GM19238 (cell line): ENCODE results near the gene IMPDH1.

Experiments
- DNase-seq: peaks from one replicate; pipeline ENCODE4 v3.0.0; 2011; ENCODE audit warnings: low spot score; ENCODE audit not compliant: insufficient read length

The IMPDH1 gene

DNA sequence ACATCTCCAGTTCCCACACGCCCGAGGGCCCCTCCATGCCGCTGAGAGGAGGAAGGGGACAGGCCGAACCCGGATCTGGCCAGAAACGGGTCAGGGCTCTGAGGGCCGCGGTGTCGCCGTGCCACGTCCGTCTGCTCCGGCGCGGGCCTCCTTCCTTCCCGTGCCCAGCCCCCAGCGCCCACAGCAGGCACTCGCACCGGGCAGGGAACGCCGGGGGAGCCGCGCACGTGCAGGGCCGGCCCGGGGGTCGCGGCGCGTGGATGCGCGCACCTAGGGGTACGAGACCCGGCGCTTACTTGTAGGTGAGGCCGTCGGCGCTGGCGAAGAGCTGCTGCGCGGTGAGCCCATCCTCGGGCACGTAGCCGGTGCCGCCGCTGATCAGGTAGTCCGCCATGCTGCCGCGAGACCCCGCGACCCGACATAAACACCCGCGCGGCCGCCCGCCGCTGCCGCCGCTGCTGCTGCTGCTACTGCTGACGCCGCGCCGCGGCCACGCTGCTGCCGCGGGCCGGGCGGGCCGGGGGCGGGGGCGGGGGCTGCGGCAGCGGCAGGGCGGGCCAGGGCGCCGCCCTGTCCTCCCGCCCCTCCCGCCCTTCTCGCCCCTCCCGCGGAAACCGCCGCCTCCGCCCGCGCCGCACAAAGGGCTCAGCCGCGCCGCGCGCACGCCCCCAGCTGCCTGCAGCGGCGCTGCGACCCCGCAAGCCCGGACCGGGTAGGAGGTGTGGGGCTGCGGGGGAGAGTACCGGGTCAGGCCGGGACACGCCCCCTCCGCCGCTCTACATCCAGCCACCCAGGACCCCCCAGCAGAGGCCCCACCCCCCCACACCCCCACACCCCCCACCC is 4.1 kb downstream of the IMPDH1 start:
- DNase-seq, result peak; percentile 74

DNA sequence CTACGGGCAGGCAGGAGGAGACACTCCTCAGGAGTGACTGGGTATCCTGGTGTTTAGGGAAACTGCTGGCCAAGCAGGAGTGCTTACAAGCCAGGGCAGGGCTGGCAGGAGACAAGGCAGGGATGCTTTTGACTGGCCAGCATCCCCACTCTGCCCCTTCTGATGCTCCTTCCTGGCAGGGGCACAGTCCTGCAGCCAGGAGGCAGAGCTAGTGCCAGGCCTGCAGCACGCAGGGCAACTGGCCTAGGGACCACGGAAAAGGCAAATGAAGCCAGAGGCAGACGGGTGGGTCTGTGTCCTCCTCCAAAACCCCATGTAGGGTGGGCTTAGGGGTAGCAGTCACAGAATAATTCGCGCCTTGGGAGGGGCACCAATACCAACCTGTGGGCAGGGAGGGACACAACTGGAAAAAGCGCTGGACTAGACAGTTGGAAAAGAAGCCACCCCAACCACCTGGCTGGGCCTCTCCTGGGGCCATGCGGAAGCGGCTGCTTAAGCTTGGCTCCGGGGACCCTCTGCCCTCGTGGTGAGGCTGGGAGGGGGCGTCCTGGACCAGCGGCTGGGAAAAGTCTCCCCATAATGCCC is 4.8 kb downstream of the IMPDH1 start:
- DNase-seq, result no peak

DNA sequence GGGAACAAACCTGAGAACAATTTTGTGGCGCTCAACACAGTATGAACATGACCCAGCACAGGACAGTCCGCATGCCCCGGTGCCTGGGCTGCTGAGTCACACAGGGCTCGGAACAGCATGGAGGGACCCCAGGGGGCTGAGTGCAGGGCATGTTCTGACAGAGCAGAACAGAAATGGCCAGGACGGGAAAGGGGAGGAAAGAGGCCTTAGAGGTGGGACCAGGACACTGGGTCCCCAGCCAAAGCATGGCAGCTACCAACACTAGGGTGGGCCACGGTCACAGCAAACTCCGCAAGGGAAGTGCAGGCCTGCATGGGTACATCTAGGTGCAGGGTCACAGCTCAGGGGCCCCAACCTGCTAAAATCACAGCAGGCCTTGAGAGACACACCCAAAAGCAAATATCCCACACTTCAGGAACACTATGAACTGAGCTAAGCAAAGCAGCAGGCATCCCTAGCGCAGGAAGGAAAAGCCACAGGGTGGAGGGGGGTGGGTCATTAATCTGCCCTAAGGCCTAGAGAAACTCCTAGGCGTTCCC is 5.6 kb downstream of the IMPDH1 start:
- DNase-seq, result no peak

DNA sequence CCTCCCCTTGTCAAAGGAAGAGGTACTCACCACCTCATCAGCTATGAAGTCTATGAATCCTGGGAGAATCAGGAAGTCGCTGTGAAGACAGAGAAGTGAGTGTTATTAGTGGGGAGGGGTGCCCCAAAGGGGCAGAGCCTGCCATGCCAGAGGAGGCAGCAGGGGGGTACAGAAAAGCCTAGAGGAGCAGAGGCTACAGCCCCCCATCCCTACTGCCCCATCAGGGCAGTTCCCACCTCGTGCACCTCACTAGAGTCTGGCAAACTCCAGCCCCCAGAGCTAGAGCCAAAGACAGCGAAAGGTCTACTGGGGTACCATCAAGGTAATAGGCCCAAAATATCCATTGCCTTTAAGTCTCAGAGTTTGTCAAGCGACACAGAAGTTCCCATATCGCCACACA is 6.1 kb downstream of the IMPDH1 start:
- no peak for DNase-seq

DNA sequence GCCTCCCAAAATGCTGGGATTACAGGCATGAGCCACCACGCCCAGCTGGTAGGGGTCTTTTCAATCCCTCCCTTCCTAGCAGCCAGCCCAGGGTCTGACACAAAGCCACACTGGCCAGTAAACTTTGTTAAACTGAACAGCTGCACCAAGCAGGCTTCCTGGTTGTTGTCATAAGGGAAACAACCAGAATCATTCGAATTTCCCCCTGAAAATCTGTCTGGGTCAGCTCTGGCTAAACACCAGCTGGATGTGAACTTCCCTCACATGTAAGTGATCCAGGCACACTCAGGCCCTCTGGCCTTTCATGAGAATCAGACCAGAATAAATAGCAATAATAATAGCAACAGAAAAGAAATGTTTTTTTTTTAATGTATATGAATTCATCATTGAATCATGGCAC is 7.4 kb downstream of the IMPDH1 start:
- no peak for DNase-seq

DNA sequence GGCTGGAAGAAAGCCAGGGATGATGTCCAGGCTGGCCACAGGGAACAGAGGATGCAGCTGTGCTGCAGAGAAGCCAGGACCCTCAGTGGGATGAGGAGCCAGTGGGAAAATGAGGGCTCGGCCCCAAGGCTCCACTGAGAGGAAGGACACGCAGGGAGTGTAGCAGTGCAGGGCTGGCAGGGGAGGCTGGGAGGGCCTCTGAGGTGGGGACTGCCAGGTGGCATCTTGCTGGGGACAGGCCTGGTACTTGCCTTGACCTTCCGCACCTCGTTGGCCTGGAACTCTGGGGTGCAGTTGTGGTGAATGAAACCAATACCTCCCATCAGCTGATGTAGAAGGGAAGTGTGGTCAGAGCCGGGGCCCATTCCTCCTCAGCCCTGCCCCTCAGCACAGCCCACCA is 9.2 kb downstream of the IMPDH1 start:
- DNase-seq, result no peak

DNA sequence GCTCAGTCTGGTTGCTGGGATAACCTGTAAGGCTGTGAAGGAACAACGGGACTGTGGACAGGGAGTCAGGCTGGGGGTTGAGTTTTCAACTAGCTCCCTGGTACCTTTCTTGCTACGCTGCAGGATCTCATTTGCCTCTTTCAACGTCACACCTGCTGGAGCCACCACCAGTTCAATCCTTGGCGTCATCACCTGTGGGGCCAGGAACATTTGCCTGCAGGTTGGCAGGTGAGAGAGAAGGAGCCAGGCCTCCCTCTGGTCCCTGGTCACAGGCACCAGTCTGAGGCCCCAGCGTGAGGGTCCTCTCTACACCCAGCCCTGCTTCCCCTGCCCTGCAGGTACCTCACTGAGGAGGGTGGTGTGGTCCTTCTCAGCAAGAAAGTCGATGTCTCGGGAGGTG is 9.8 kb downstream of the IMPDH1 start:
- DNase-seq, result no peak

DNA sequence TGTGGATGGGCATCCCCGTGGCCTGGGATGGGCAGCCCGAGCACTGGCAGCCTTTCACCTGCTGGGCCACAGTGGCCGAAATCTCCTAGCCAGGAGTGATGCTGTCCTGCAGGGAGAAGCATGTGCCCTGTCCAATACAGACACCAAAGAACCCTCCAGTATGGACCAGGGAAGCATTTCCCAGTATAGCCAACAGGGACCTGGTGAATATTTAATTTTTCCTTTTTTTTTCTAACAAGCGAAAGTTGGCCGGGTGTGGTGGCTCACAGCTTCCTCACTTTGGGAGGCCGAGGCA is 11.0 kb downstream of the IMPDH1 start:
- no peak for DNase-seq

DNA sequence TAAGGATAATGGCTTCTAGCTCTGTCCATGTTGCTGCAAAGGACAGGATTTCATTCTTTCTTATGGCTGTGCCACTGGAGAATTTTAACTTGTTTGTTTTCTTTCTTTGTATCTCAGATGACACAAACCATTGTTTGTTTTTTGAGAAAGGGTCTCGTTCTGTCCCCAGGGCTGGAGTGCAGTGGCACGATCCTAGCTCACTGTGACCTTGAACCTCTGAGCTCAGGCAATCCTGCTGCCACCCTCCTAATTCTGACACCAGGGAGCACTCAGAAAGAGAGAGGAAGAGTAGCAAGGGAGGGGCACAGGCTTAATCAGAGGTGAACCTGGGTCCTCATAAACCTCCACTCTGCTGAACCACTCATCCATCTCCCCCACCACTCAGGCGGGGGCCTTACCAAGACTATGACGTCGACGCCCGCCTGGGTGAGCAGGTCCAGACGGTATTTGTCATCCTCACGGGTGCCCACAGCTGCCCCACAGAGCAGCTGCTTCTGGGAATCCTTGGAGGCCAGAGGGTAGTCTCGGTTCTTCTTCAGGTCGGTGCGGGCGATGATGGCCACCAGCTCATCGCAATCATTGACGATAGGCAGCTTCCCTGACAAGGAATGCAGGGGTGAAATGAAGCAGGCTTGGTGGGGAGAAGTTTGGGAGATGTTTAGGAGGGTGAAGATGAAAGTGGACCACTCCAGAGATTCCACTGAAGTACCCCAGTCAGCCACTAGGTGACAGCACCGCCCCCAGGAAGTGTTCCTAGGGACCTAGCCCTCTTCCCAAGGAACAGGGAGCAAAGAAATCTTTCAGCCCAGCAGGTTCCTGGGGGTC is 11.6 kb downstream of the IMPDH1 start:
- DNase-seq, result no peak

DNA sequence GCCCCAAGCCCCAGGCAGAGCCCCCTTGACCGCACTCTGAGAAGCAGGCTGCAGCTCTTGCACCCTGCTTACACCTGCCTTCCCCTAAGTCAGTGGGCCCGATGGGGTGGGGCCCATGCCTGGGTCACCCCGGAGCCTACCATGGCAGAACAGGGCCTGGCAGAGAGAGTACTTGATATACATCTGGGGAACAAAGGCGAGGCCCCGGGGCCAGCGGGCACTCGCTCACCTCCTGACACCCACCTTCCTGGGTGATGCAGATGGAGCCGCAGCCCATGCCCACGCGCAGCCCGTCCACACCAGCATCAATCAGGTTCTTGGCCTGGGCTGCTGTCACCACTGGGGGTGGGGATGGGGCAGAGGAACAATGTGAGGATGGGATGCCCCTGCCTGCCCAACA is 13.4 kb downstream of the IMPDH1 start:
- no peak for DNase-seq

DNA sequence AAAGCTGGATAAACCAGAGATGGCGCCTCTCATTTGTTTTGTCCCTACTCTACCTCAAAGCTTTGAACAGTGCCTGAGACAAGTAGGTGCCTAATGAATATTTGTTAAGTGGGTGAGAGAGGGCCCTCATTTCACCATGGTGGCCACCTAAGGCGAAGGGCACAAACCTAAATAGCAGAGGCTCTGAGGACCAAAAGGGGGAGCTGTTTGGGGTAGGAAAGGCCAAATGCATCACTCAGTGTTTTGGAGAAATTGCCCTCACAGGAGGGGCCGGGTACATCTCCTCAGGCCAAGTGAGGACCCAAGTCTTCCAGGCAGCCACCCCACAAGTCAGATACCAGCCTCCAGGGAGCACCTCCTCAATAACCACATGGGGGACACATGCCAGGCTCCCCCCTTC is 14.0 kb downstream of the IMPDH1 start:
- no peak for DNase-seq

DNA sequence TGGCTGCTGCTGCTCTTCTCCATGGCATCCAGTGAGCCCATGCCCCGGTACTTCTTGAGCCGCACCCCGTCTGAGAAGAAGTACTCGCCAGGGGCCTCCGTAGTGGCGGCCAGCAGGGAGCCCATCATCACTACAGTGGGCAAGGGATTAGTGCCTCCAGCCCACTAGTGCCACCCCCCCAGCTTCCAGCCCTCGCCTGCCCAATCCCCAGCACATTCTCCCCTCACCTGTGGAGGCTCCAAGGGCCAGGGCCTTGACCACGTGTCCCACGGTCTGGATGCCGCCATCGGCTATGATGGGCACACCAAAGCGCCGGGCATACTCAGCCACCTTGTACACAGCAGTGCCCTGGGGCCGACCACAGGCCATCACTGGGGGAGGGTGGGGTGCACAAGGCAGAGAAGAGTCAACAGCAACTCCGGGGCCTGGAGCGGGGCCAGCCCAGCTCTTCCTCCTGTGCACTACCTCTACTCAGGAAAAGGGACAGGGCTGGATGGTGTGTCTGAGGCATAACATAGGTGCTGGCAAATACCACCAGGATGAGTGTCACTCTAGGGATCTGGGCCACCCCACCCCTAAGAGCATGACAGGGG is 14.8 kb downstream of the IMPDH1 start:
- DNase-seq, result no peak

DNA sequence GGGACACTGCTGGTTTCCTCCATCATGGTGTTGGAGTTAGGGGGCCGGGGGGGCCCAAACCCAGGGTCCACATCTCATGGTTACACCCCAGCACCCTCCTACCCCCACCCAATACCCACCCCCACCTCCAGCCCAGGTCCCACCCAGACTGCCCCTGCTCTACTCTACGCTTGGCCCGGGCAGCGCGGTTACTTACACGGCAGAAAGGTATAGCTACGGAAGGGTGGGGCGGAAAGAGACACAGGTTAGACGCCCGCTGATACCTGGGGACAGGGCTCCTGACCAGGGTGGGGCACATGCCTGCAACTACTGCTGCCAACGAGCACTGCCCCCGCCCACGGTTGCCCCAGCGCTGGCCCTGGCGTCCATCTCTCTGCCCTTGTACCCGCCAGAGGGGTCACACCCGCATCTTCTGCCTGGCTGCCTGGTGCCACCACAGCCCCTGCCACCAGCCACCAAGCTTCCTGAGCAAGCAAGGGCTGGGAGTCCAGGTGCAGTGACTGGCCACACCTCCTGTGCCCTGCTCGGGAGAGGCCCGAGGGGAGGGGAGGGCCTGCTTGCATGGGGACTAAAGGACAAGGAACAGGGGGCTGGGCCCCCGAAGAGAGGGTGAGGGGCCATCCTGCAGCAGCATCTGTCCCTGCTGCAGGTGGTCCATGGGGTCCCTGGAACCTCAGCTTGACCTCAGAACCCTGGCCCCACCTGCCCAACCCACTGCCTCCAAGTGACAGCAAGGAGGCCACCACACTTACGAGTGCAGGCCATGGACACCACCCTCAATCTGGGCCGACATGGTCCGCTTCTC is 16.1 kb downstream of the IMPDH1 start:
- no peak for DNase-seq

DNA sequence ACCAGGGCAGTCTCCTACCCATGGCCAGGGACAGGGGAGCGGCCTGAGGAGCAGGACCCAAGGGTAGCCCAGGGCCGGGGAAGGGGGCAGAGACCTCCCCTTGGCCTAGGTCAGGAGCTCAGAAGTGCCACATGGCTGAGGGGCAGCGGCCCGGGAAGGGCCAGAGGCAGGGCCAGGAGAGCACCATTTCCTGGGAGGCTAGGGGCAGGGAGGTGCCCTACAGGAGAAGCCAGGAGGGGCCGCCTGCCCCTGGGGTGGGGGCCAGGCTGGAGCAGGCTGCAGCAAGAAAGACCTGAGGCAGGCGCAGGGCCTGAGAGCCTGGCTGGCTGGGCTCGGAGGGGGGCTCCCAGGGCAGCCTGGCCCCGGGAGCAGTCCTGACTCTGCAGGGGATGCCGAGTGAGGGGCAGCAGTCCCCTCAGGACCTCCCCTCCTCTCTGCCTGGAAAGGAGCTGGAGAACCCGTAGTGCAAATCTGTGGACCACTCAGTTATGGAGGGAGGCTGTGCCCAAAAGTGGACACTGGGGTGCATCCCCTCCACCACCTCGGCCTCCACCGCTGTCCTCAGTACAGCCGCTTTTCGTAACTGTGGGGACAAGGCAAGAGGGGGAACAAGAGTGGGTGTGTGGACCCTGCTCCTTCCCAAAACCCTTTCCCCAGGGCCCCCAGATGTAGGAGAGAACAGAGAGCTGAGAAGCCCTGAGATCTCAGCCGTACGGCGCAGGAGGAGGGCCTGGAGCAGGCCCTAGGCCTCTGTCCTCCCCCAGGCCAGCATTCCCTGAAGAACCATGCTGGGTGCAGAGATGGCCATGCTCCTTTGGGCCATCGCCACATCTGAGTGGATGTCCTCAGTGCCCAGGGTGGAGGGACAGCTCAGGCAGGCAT is 17.1 kb downstream of the IMPDH1 start:
- DNase-seq, result no peak

DNA sequence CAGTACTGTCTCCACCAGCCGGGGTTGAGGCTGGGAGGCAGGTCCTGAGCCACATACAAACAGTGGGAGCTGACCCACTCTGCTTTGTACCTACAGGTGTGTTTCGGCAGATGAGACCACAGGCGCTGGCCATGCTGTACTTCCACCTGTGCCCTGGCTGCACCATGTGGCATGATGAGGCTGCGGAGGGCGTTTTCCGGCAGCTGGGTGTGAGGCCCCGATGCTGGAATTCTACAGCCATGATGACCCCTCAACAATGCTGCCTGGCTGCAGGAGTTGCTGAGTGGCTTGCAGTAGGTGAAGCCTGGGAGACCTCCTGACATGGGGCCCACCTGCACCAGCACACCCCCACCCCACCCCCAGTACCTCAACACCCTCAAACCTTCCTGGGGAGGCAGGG is 18.0 kb downstream of the IMPDH1 start:
- no peak for DNase-seq

DNA sequence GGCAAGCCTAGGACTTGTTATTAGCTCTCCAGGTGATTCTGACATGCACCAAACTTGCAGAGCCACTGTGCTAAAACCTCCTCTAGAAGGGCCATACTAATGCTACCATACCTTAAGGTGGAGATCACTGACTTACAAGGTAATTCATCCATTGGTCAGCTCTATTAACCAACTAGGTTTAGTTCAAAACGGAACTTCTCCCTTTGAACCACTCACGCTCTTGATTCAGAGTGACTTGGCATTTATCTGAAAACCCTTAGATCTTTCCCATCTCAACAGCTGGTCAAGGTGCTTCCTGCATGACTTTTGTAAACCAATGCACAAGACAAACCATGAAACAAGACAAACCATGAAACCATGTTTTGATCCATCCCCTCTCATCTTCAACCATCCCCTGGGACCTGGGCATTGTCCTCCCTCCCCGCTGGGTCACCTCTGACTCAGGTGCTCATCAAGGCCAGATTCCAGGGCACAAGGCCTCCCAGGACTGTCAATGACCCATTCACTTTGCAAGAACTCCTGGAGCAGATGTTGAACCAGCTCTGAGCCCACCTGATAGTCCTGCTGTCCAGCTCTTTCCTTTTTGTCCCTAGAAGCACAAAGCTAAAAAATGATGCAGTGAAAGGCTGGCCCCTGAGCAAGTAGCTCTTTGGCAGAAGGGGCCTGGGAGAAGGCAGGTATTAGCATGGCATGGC is 18.8 kb downstream of the IMPDH1 start:
- no peak for DNase-seq

DNA sequence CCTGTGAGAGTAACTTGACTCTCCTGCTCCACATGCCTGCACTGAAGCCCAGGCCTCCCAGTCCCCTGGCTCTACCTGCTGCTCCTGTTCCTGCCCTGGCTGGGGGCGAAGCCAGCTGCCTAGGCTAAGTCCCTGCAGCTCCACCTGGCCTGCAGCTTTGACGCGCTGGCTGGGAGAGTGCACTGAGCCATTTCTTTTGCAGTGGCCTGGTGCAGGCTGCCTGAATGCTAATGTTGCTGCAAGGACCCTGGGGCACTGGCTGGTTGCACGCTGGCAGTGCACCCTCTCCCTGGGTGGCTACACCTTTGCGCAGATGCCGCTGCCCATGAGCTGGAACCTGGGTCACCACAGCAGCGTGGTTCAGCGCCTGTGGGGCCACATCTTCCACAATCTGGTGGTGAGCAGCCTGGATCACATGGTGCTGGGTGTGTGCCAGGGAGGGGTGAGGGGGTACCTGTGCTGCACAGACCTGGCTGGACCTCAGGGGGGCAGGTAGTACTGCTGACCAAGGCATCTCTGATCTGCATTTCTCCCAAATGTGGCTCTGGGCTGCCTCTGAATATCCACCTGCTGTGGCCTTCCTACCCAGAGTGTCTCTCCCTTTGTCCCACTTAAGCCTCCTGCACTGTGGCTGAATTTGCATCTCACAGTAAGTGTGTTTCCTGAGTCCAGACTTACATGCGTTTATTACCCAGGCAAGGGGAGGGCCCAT is 20.0 kb downstream of the IMPDH1 start:
- DNase-seq, result no peak

DNA sequence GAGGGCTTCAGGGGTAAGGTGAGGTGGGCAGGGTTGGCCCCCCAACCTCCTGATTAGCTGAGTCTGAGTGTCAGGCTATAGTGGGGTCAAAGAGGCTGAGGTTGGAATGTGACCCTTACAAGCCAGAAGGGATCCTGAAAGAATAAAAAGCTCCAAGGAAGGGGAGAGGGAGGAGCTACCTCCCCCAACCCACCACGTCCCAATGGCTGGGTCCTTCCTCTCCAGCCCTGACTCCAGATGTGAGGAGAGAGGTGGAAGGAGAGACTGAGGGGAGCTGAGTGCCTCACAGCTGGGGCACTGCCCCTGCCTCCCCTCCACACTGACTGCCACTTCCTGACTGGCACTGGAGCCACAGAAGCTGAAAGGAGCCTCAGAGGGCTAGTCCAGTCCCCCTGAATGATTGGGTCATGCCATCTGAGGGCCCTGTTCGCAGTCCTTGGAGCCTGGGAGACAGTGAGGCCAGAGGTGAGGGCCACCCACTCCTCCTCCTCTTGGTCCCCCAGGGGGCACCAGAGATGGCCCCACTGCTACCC is 20.6 kb downstream of the IMPDH1 start:
- no peak for DNase-seq

DNA sequence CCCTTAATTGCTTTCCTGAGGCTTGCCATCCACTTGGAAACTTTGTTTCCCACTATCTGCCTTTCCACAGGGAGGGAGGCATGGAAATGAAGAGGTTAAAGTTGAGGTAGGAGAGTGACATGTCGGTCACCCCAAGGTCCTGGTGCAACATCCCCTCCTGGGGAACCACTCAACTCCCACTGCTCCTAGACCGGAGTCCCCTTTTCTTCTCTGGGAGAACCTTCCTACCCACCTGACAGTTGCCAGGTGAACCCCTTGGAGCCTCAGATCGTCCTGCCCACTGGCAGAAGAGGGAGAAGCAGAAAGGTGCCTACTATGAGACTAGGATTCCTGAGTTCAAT is 21.7 kb downstream of the IMPDH1 start:
- no peak for DNase-seq
